HepG2 (cell line): ENCODE data around the gene TALDO1. TPM values are rescaled to one million over a fixed set of nuclear protein-coding genes. Genes with fewer than 3 reads are reported as not detected.

Experiments used
- ATF2 ChIP-seq: sonication (generic); formaldehyde crosslinking; IDR thresholded peaks from 2 replicates; pipeline ENCODE4 v1.4.0; 2020; ENCODE audit warnings: missing genetic modification reagents
- HNRNPH1 ChIP-seq: fragments of 200-400 bp; formaldehyde crosslinking; optimal IDR thresholded peaks from 2 replicates; pipeline ENCODE3; 2017; ENCODE audit warnings: mild to moderate bottlenecking, low read depth, low read length
- NFYB ChIP-seq: sonication (generic); formaldehyde crosslinking; IDR thresholded peaks from 2 replicates; pipeline ENCODE4 v1.4.0; 2020; ENCODE audit warnings: missing genetic modification reagents
- PLRG1 ChIP-seq: fragments of 450-650 bp; conservative IDR thresholded peaks from 2 replicates; pipeline ENCODE4 v1.6.1; 2016
- PREB ChIP-seq: sonication (generic); formaldehyde crosslinking; IDR thresholded peaks from 2 replicates; pipeline ENCODE4 v1.4.0; 2020; ENCODE audit warnings: missing genetic modification reagents
- RAD51 ChIP-seq: fragments of 450-650 bp; IDR thresholded peaks from 2 replicates; pipeline ENCODE4 v1.6.1; 2016; ENCODE audit warnings: borderline replicate concordance
- RARG ChIP-seq: sonication (generic); formaldehyde crosslinking; IDR thresholded peaks from 2 replicates; pipeline ENCODE4 v1.4.0; 2020; ENCODE audit warnings: low read depth, mild to moderate bottlenecking, missing genetic modification reagents
- REPIN1 ChIP-seq: sonication (generic); formaldehyde crosslinking; IDR thresholded peaks from 2 replicates; pipeline ENCODE4 v1.8.0; 2022; ENCODE audit warnings: missing genetic modification reagents, low read depth, mild to moderate bottlenecking, borderline replicate concordance
- RNF219 ChIP-seq: sonication (generic); formaldehyde crosslinking; IDR thresholded peaks from 2 replicates; pipeline ENCODE4 v1.5.0; 2020; ENCODE audit warnings: mild to moderate bottlenecking, missing genetic modification reagents
- SMYD3 ChIP-seq: sonication (generic); formaldehyde crosslinking; IDR thresholded peaks from 2 replicates; pipeline ENCODE4 v1.8.1; 2023; ENCODE audit warnings: mild to moderate bottlenecking, missing genetic modification reagents
- TSC22D2 ChIP-seq: sonication (generic); formaldehyde crosslinking; IDR thresholded peaks from 2 replicates; pipeline ENCODE4 v1.5.1; 2020; ENCODE audit warnings: missing genetic modification reagents, mild to moderate bottlenecking, borderline replicate concordance
- ZBED4 ChIP-seq: sonication (generic); formaldehyde crosslinking; IDR thresholded peaks from 2 replicates; pipeline ENCODE4 v1.4.0; 2020; ENCODE audit warnings: missing genetic modification reagents, borderline replicate concordance
- ZC3H4 ChIP-seq: sonication (generic); formaldehyde crosslinking; IDR thresholded peaks from 2 replicates; pipeline ENCODE4 v1.4.0; 2020; ENCODE audit warnings: missing genetic modification reagents, borderline replicate concordance
- ZFX ChIP-seq: sonication (generic); formaldehyde crosslinking; IDR thresholded peaks from 2 replicates; pipeline ENCODE4 v1.4.0; 2020; ENCODE audit warnings: mild to moderate bottlenecking, low read depth, missing genetic modification reagents, moderate library complexity
- ZNF296 ChIP-seq: sonication (generic); formaldehyde crosslinking; conservative IDR thresholded peaks from 2 replicates; pipeline ENCODE4 v1.5.0; 2020; ENCODE audit warnings: mild to moderate bottlenecking, missing genetic modification reagents
- ZNF335 ChIP-seq: sonication (generic); formaldehyde crosslinking; IDR thresholded peaks from 2 replicates; pipeline ENCODE4 v1.4.0; 2020; ENCODE audit warnings: missing genetic modification reagents
- ZNF577 ChIP-seq: sonication (generic); formaldehyde crosslinking; IDR thresholded peaks from 2 replicates; pipeline ENCODE4 v1.4.0; 2020; ENCODE audit warnings: mild to moderate bottlenecking, low read depth, missing genetic modification reagents, borderline replicate concordance
- ZNF580 ChIP-seq: IDR thresholded peaks from 2 replicates; pipeline ENCODE4 v1.6.1; 2016; ENCODE audit warnings: low read depth, borderline replicate concordance
- ZNF720 ChIP-seq: sonication (generic); formaldehyde crosslinking; IDR thresholded peaks from 2 replicates; pipeline ENCODE4 v1.4.0; 2020; ENCODE audit warnings: missing genetic modification reagents
- polyA plus RNA-seq, 8 experiments: library from polyadenylated mRNA; depleted of rRNA in 3 of 8; stranded (reverse) in 7 of 8; unstranded in 1 of 8; fragments of >200 nt; fragmentation: Illumina TruSeq in 4 of 8; extraction: Trizol in 4 of 8; gene quantifications; 2 replicates each; pipeline versions ENCODE4 v1.2.1 to v1.2.3, GENCODE V29; 2011 to 2016; ENCODE audit warnings: low read depth in 4 of 8, missing spikeins in 1 of 8, mixed read lengths in 1 of 8; ENCODE audit not compliant: insufficient read depth in 1 of 8
- total RNA-seq, 5 experiments: library from RNA; depleted of rRNA; stranded (reverse); fragments of >200 nt; fragmentation: Illumina TruSeq; extraction: Trizol; gene quantifications; 2 replicates each; pipeline ENCODE4 v1.2.3, GENCODE V29; 2016; ENCODE audit warnings: low read depth in 1 of 5

The TALDO1 gene
- total and polyA plus RNA-seq, 2 of the 13 experiments (the other 11 are each of a cell fraction or from before 2014, with no cell fraction given): 107 to 240 TPM

GRCh38 chr11:809287-810039 is 62.2 kb downstream of the TALDO1 start, which contains the start of gene RPLP2 (continued):
- TF ChIP-seq TSC22D2 (CRISPR knock-in tag) (0 out of 2 replicates have a peak, but pooled peaks have one; percentile 8), PLRG1 (no peak), SMYD3 (CRISPR knock-in tag) (peak; percentile 68; the same call in 1 of the 2 replicates), ZNF720 (no peak), ZBED4 (no peak), HNRNPH1 (no peak), RAD51 (no peak), RARG (peak; percentile 56; the same call in 1 of the 2 replicates), ZFX (peak; percentile 100), ZNF335 (CRISPR knock-in tag) (peak; percentile 89), RNF219 (CRISPR knock-in tag) (no peak), ZNF577 (no peak), REPIN1 (peak; percentile 85), ZNF580 (CRISPR knock-in tag) (peak; percentile 76; the same call in 1 of the 2 replicates), NFYB (CRISPR knock-in tag) (peak; percentile 96), ZNF296 (CRISPR knock-in tag) (peak; percentile 98; the same call in 1 of the 2 replicates), PREB (CRISPR knock-in tag) (no peak), ATF2 (peak; percentile 69), ZC3H4 (no peak)
